ENCODE data around the gene TAF1A.
A peak's percentile ranks its signal among the peaks of the same experiment; 100 is the strongest.

TAF1A gene

GRCh38 chr1:222627232-222627631 is 37.5 kb upstream of the TAF1A start:
- no peak overlapping the region for H3K27ac ChIP-seq (ENCODE audit: low read depth, low read length)
- no peak overlapping the region for H3K4me2 ChIP-seq (ENCODE audit: low read length)
- no peak overlapping the region for H4K8ac ChIP-seq (ENCODE audit: low read depth, low read length)
- H3K79me2 ChIP-seq (ENCODE audit: control insufficient read depth, insufficient read depth, low read length), result no peaks in the 10 kb centered on the region
- no peaks in the 10 kb centered on the region for H3K27me3 ChIP-seq (ENCODE audit: insufficient read depth, low read length, poor library complexity)
- no peak overlapping the region for H3K9ac ChIP-seq (ENCODE audit: low read length)
- no peak overlapping the region for H3K4ac ChIP-seq (ENCODE audit: low read depth, low read length)
- H2BK5ac ChIP-seq (ENCODE audit: low read length), result no peak overlapping the region
- no peaks in the 10 kb centered on the region for H3K4me1 ChIP-seq (ENCODE audit: control insufficient read depth, low read depth, low read length)
- no peak overlapping the region for H3K56ac ChIP-seq (ENCODE audit: low read length)
- WGBS (ENCODE audit: extremely low coverage, insufficient coverage, low lambda C conversion rate), result 100% methylated on average over 1 of the region's 6 CpGs
- no peak for DNase-seq
- H3K18ac ChIP-seq (ENCODE audit: low read length), result no peak overlapping the region
- no peaks in the 10 kb centered on the region for H3K79me1 ChIP-seq (ENCODE audit: low read length)
- H2AK5ac ChIP-seq (ENCODE audit: low read length), result no peak overlapping the region
- no peak overlapping the region for H4K5ac ChIP-seq (ENCODE audit: low read length)
- H2BK15ac ChIP-seq (replicated peaks; ENCODE audit: low read depth), result no peak overlapping the region
- no peak overlapping the region for H3K23ac ChIP-seq (ENCODE audit: low read length)
- H3K4me3 ChIP-seq (ENCODE audit: low read length), result no peak overlapping the region
- no peak overlapping the region for H2BK120ac ChIP-seq (ENCODE audit: low read depth, low read length)
- H3K36me3 ChIP-seq (ENCODE audit: control insufficient read depth, insufficient read depth, low read length), result peaks cover 14% of the 10 kb centered on the region

- no peak overlapping the region for H2BK15ac ChIP-seq (replicated peaks; ENCODE audit: low read depth)
- no peak overlapping the region for H3K4me2 ChIP-seq (ENCODE audit: low read length)
- no peak overlapping the region for H3K23ac ChIP-seq (ENCODE audit: low read length)
- H3K18ac ChIP-seq (ENCODE audit: low read length), result no peak overlapping the region
- DNase-seq, result no peak
- no peak overlapping the region for H2AK5ac ChIP-seq (ENCODE audit: low read length)
- H2BK5ac ChIP-seq (ENCODE audit: low read length), result no peak overlapping the region
- no peak overlapping the region for H3K9ac ChIP-seq (ENCODE audit: low read length)
- WGBS (ENCODE audit: extremely low coverage, insufficient coverage, low lambda C conversion rate), result no CpG with 5 or more reads among the region's 7 CpGs
- no peaks in the 10 kb centered on the region for H3K27me3 ChIP-seq (ENCODE audit: insufficient read depth, low read length, poor library complexity)
- H3K4me3 ChIP-seq (ENCODE audit: low read length), result no peak overlapping the region
- H3K4me1 ChIP-seq (ENCODE audit: control insufficient read depth, low read depth, low read length), result peaks cover 4% of the 10 kb centered on the region
- no peak overlapping the region for H4K8ac ChIP-seq (ENCODE audit: low read depth, low read length)
- peaks cover 4% of the 10 kb centered on the region for H3K79me1 ChIP-seq (ENCODE audit: low read length)
- H3K36me3 ChIP-seq (ENCODE audit: control insufficient read depth, insufficient read depth, low read length), result peaks cover 8% of the 10 kb centered on the region
- no peak overlapping the region for H3K4ac ChIP-seq (ENCODE audit: low read depth, low read length)
- no peak overlapping the region for H3K56ac ChIP-seq (ENCODE audit: low read length)
- peaks cover 9% of the 10 kb centered on the region for H3K79me2 ChIP-seq (ENCODE audit: control insufficient read depth, insufficient read depth, low read length)
- no peak overlapping the region for H4K5ac ChIP-seq (ENCODE audit: low read length)
- no peak overlapping the region for H2BK120ac ChIP-seq (ENCODE audit: low read depth, low read length)
- no peak overlapping the region for H3K27ac ChIP-seq (ENCODE audit: low read depth, low read length)
Observed at GRCh38 chr1:222624214-222624613, 34.5 kb upstream of the TAF1A start.

GRCh38 chr1:222623458-222623857 is 33.7 kb upstream of the TAF1A start:
- peaks cover 4% of the 10 kb centered on the region for H3K79me1 ChIP-seq (ENCODE audit: low read length)
- H3K23ac ChIP-seq (ENCODE audit: low read length), result no peak overlapping the region
- H3K27me3 ChIP-seq (ENCODE audit: insufficient read depth, low read length, poor library complexity), result no peaks in the 10 kb centered on the region
- H2BK5ac ChIP-seq (ENCODE audit: low read length), result no peak overlapping the region
- H3K4me3 ChIP-seq (ENCODE audit: low read length), result no peak overlapping the region
- no peak overlapping the region for H4K5ac ChIP-seq (ENCODE audit: low read length)
- peaks cover 12% of the 10 kb centered on the region for H3K79me2 ChIP-seq (ENCODE audit: control insufficient read depth, insufficient read depth, low read length)
- no peak overlapping the region for H4K8ac ChIP-seq (ENCODE audit: low read depth, low read length)
- no peak overlapping the region for H3K4me2 ChIP-seq (ENCODE audit: low read length)
- H3K36me3 ChIP-seq (ENCODE audit: control insufficient read depth, insufficient read depth, low read length), result peaks cover 1% of the 10 kb centered on the region
- H3K56ac ChIP-seq (ENCODE audit: low read length), result no peak overlapping the region
- no peak overlapping the region for H3K9ac ChIP-seq (ENCODE audit: low read length)
- H3K18ac ChIP-seq (ENCODE audit: low read length), result no peak overlapping the region
- H2AK5ac ChIP-seq (ENCODE audit: low read length), result no peak overlapping the region
- DNase-seq, result no peak
- no peak overlapping the region for H2BK120ac ChIP-seq (ENCODE audit: low read depth, low read length)
- H2BK15ac ChIP-seq (replicated peaks; ENCODE audit: low read depth), result no peak overlapping the region
- peaks cover 4% of the 10 kb centered on the region for H3K4me1 ChIP-seq (ENCODE audit: control insufficient read depth, low read depth, low read length)
- H3K4ac ChIP-seq (ENCODE audit: low read depth, low read length), result no peak overlapping the region
- H3K27ac ChIP-seq (ENCODE audit: low read depth, low read length), result no peak overlapping the region

- Histone ChIP-seq H3K4me2 (ENCODE audit: low read length) (no peak overlapping the region), H4K8ac (ENCODE audit: low read depth, low read length) (no peak overlapping the region), H3K9ac (ENCODE audit: low read length) (no peak overlapping the region), H2AK5ac (ENCODE audit: low read length) (no peak overlapping the region), H3K79me1 (ENCODE audit: low read length) (peaks cover 4% of the 10 kb centered on the region), H3K79me2 (ENCODE audit: control insufficient read depth, insufficient read depth, low read length) (peaks cover 12% of the 10 kb centered on the region), H3K27ac (ENCODE audit: low read depth, low read length) (no peak overlapping the region), H3K36me3 (ENCODE audit: control insufficient read depth, insufficient read depth, low read length) (peaks cover 1% of the 10 kb centered on the region), H2BK120ac (ENCODE audit: low read depth, low read length) (no peak overlapping the region), H3K4ac (ENCODE audit: low read depth, low read length) (no peak overlapping the region), H3K4me1 (ENCODE audit: control insufficient read depth, low read depth, low read length) (peaks cover 4% of the 10 kb centered on the region), H3K27me3 (ENCODE audit: insufficient read depth, low read length, poor library complexity) (no peaks in the 10 kb centered on the region), H2BK5ac (ENCODE audit: low read length) (no peak overlapping the region), H3K18ac (ENCODE audit: low read length) (no peak overlapping the region), H4K5ac (ENCODE audit: low read length) (no peak overlapping the region), H2BK15ac (replicated peaks; ENCODE audit: low read depth) (no peak overlapping the region), H3K56ac (ENCODE audit: low read length) (no peak overlapping the region), H3K4me3 (ENCODE audit: low read length) (no peak overlapping the region), H3K23ac (ENCODE audit: low read length) (no peak overlapping the region)
- DNase-seq, result no peak
- no CpG with 5 or more reads among the region's 5 CpGs for WGBS (ENCODE audit: extremely low coverage, insufficient coverage, low lambda C conversion rate)
Observed at GRCh38 chr1:222622765-222623164, 33.0 kb upstream of the TAF1A start.

GRCh38 chr1:222620566-222620965 is 30.8 kb upstream of the TAF1A start:
- DNase-seq, result no peak
- H3K4me3 ChIP-seq (ENCODE audit: low read length), result no peak overlapping the region
- H3K27ac ChIP-seq (ENCODE audit: low read depth, low read length), result no peak overlapping the region
- no peak overlapping the region for H3K4me2 ChIP-seq (ENCODE audit: low read length)
- no peak overlapping the region for H3K18ac ChIP-seq (ENCODE audit: low read length)
- peaks cover 12% of the 10 kb centered on the region for H3K79me2 ChIP-seq (ENCODE audit: control insufficient read depth, insufficient read depth, low read length)
- no peak overlapping the region for H3K9ac ChIP-seq (ENCODE audit: low read length)
- peaks cover 4% of the 10 kb centered on the region for H3K79me1 ChIP-seq (ENCODE audit: low read length)
- H4K5ac ChIP-seq (ENCODE audit: low read length), result no peak overlapping the region
- H3K23ac ChIP-seq (ENCODE audit: low read length), result no peak overlapping the region
- no CpG with 5 or more reads among the region's 2 CpGs for WGBS (ENCODE audit: extremely low coverage, insufficient coverage, low lambda C conversion rate)
- H4K8ac ChIP-seq (ENCODE audit: low read depth, low read length), result no peak overlapping the region
- H2BK5ac ChIP-seq (ENCODE audit: low read length), result no peak overlapping the region
- no peak overlapping the region for H3K4ac ChIP-seq (ENCODE audit: low read depth, low read length)
- H2BK120ac ChIP-seq (ENCODE audit: low read depth, low read length), result no peak overlapping the region
- peaks cover 1% of the 10 kb centered on the region for H3K36me3 ChIP-seq (ENCODE audit: control insufficient read depth, insufficient read depth, low read length)
- peaks cover 4% of the 10 kb centered on the region for H3K4me1 ChIP-seq (ENCODE audit: control insufficient read depth, low read depth, low read length)
- H2AK5ac ChIP-seq (ENCODE audit: low read length), result no peak overlapping the region
- H2BK15ac ChIP-seq (replicated peaks; ENCODE audit: low read depth), result no peak overlapping the region
- no peak overlapping the region for H3K56ac ChIP-seq (ENCODE audit: low read length)
- no peaks in the 10 kb centered on the region for H3K27me3 ChIP-seq (ENCODE audit: insufficient read depth, low read length, poor library complexity)

- WGBS (ENCODE audit: extremely low coverage, insufficient coverage, low lambda C conversion rate), result no CpG with 5 or more reads among the region's 20 CpGs
- peak overlapping the region; percentile 51 for H3K4me2 ChIP-seq (ENCODE audit: low read length)
- H2BK15ac ChIP-seq (replicated peaks; ENCODE audit: low read depth), result no peak overlapping the region
- H3K79me1 ChIP-seq (ENCODE audit: low read length), result peaks cover 4% of the 10 kb centered on the region
- DNase-seq, result peak; percentile 63
- H3K27ac ChIP-seq (ENCODE audit: low read depth, low read length), result no peak overlapping the region
- H2BK5ac ChIP-seq (ENCODE audit: low read length), result no peak overlapping the region
- peak overlapping the region; percentile 93 for H3K56ac ChIP-seq (ENCODE audit: low read length)
- H3K4me1 ChIP-seq (ENCODE audit: control insufficient read depth, low read depth, low read length), result peaks cover 4% of the 10 kb centered on the region
- H3K9ac ChIP-seq (ENCODE audit: low read length), result peak overlapping the region; percentile 77
- H2BK120ac ChIP-seq (ENCODE audit: low read depth, low read length), result no peak overlapping the region
- H3K4ac ChIP-seq (ENCODE audit: low read depth, low read length), result no peak overlapping the region
- no peak overlapping the region for H4K8ac ChIP-seq (ENCODE audit: low read depth, low read length)
- no peak overlapping the region for H4K5ac ChIP-seq (ENCODE audit: low read length)
- H2AK5ac ChIP-seq (ENCODE audit: low read length), result no peak overlapping the region
- peak overlapping the region; percentile 87 for H3K23ac ChIP-seq (ENCODE audit: low read length)
- peaks cover 12% of the 10 kb centered on the region for H3K79me2 ChIP-seq (ENCODE audit: control insufficient read depth, insufficient read depth, low read length)
- H3K18ac ChIP-seq (ENCODE audit: low read length), result no peak overlapping the region
- peaks cover 1% of the 10 kb centered on the region for H3K36me3 ChIP-seq (ENCODE audit: control insufficient read depth, insufficient read depth, low read length)
- H3K4me3 ChIP-seq (ENCODE audit: low read length), result peak overlapping the region; percentile 82
- H3K27me3 ChIP-seq (ENCODE audit: insufficient read depth, low read length, poor library complexity), result no peaks in the 10 kb centered on the region
Observed at GRCh38 chr1:222618880-222619596, 29.3 kb upstream of the TAF1A start.

Data from mesendoderm (in vitro differentiated cells).